Calu3 (cell line): ENCODE data around the gene FRAS1. TPM values are rescaled to one million over a fixed set of nuclear protein-coding genes. Genes with fewer than 3 reads are reported as not detected.
"Not testable (repeated sequence)": the region's sequence is repeated elsewhere in the genome, so short reads cannot be mapped to it uniquely, and the experiment has no call there.

Experiments
- BruUV-seq: library from RNA; stranded (reverse); fragments of 400-500 nt; replicated peaks from 2 replicates; lab custom pipeline; 2021; lab: Mats Ljungman, UMichigan
- CTCF ChIA-PET: fragments of 300-600 bp; sonication (Branson Sonifier 250); formaldehyde crosslinking; loops from one replicate; lab custom pipeline; 2022; ENCODE audit warnings: antibody characterized with exemption; lab: Charles Lee
- DNase-seq: peaks from one replicate; pipeline ENCODE4 v3.0.0; 2022
- H3K27ac Mint-ChIP-seq: one replicate; pipeline ENCODE4 v1.8.0; 2022; ENCODE audit warnings: mixed read lengths; ENCODE audit not compliant: unreplicated experiment
- H3K27me3 Mint-ChIP-seq: one replicate; pipeline ENCODE4 v1.8.0; 2022; ENCODE audit warnings: mixed read lengths; ENCODE audit not compliant: unreplicated experiment
- H3K36me3 Mint-ChIP-seq: one replicate; pipeline ENCODE4 v1.8.0; 2022; ENCODE audit warnings: mild to moderate bottlenecking, moderate library complexity, mixed read lengths; ENCODE audit not compliant: insufficient read depth, unreplicated experiment
- H3K4me1 Mint-ChIP-seq: one replicate; pipeline ENCODE4 v1.8.0; 2022; ENCODE audit warnings: mild to moderate bottlenecking, low read depth, mixed read lengths; ENCODE audit not compliant: unreplicated experiment
- H3K4me3 Mint-ChIP-seq: one replicate; pipeline ENCODE4 v1.8.0; 2022; ENCODE audit warnings: mild to moderate bottlenecking, low read depth, moderate library complexity, mixed read lengths; ENCODE audit not compliant: unreplicated experiment
- H3K9me3 Mint-ChIP-seq: one replicate; pipeline ENCODE4 v1.8.0; 2022; ENCODE audit warnings: low read depth, mixed read lengths; ENCODE audit not compliant: unreplicated experiment
- CTCF ChIP-seq: fragments of 200-600 bp; IDR thresholded peaks from one replicate; pipeline ENCODE4 v1.8.0; 2022; ENCODE audit warnings: antibody characterized with exemption; ENCODE audit not compliant: unreplicated experiment
- intact Hi-C: fragments of 100-400 bp; cut with micrococcal nuclease; formaldehyde crosslinking; loops from one replicate; pipeline ENCODE4 v1.10.0; 2022; ENCODE audit not compliant: unreplicated experiment
- total RNA-seq: library from RNA; stranded (reverse); gene quantifications from 2 replicates; pipeline ENCODE4 v1.2.3, GENCODE V29; 2022

The FRAS1 gene
- total RNA-seq, 1 experiment from 2014 or later: 29.4 TPM

GRCh38 chr4:78496021-78496643 is 439.0 kb downstream of the FRAS1 start:
- BruUV-seq: no TSS peak
- CTCF ChIA-PET: no interaction called here
- intact Hi-C loops: no loop called here
- no peak for TF ChIP-seq CTCF
- Mint-ChIP-seq H3K27ac (no peak overlapping the region), H3K27me3 (no peaks in the 10 kb centered on the region), H3K4me1 (peaks cover 7% of the 10 kb centered on the region), H3K9me3 (no peaks in the 10 kb centered on the region), H3K36me3 (no peaks in the 10 kb centered on the region), H3K4me3 (no peak overlapping the region)
- no peak for DNase-seq

- H3K4me1 Mint-ChIP-seq, H3K27ac Mint-ChIP-seq, H3K36me3 Mint-ChIP-seq, DNase-seq, H3K4me3 Mint-ChIP-seq, H3K27me3 Mint-ChIP-seq, H3K9me3 Mint-ChIP-seq, CTCF ChIA-PET, BruUV-seq, intact Hi-C loops: not testable (repeated sequence)
Measured at GRCh38 chr4:78506260-78506659, 449.1 kb downstream of the FRAS1 start.

- Mint-ChIP-seq H3K4me3 (no peak overlapping the region), H3K27me3 (no peaks in the 10 kb centered on the region), H3K4me1 (no peaks in the 10 kb centered on the region), H3K27ac (no peak overlapping the region), H3K36me3 (peaks cover 4% of the 10 kb centered on the region), H3K9me3 (no peaks in the 10 kb centered on the region)
- TF ChIP-seq CTCF: no peak
- BruUV-seq: no TSS peak
- intact Hi-C loops: no loop called here
- no peak for DNase-seq
- CTCF ChIA-PET: no interaction called here
Measured at GRCh38 chr4:78509043-78509442, 451.9 kb downstream of the FRAS1 start.

GRCh38 chr4:78510108-78510507 is 453.0 kb downstream of the FRAS1 start:
- TF ChIP-seq CTCF: no peak
- H3K27ac Mint-ChIP-seq: no peak overlapping the region
- no peaks in the 10 kb centered on the region for H3K27me3 Mint-ChIP-seq
- H3K4me3 Mint-ChIP-seq: no peak overlapping the region
- no peak for DNase-seq
- BruUV-seq: no TSS peak
- intact Hi-C loops: loop anchor here (10.0 kb wide), 2 partner anchors 85 to 515 kb away; no protein-coding TSS in a partner anchor
- CTCF ChIA-PET: no interaction called here
- no peaks in the 10 kb centered on the region for H3K4me1 Mint-ChIP-seq
- H3K9me3 Mint-ChIP-seq: no peaks in the 10 kb centered on the region
- H3K36me3 Mint-ChIP-seq: peaks cover 4% of the 10 kb centered on the region

- TF ChIP-seq CTCF: no peak
- intact Hi-C loops: loop anchor here (10.0 kb wide), 2 partner anchors 86 to 516 kb away; no protein-coding TSS in a partner anchor
- BruUV-seq: no TSS peak
- H3K4me3 Mint-ChIP-seq: no peak overlapping the region
- no peaks in the 10 kb centered on the region for H3K4me1 Mint-ChIP-seq
- H3K9me3 Mint-ChIP-seq: no peaks in the 10 kb centered on the region
- H3K36me3 Mint-ChIP-seq: peaks cover 4% of the 10 kb centered on the region
- no peaks in the 10 kb centered on the region for H3K27me3 Mint-ChIP-seq
- no peak overlapping the region for H3K27ac Mint-ChIP-seq
- CTCF ChIA-PET: no interaction called here
- no peak for DNase-seq
Measured at GRCh38 chr4:78510681-78511080, 453.6 kb downstream of the FRAS1 start.
